A673 (cell line): ENCODE data around the gene PDIK1L. TPM values are rescaled to one million over a fixed set of nuclear protein-coding genes. Genes with fewer than 3 reads are reported as not detected.

Experiments used
- BruUV-seq: library from RNA; stranded (reverse); fragments of 400-500 nt; replicated peaks from 2 replicates; lab custom pipeline; 2021; lab: Mats Ljungman, UMichigan
- CTCF ChIA-PET: fragments of 300-600 bp; sonication (Branson Sonifier 250); formaldehyde crosslinking; loops from one replicate; lab custom pipeline; 2022; ENCODE audit warnings: antibody characterized with exemption; lab: Charles Lee
- POLR2A ChIA-PET: fragments of 300-600 bp; sonication (Branson Sonifier 250); formaldehyde crosslinking; loops from one replicate; lab custom pipeline; 2022; ENCODE audit warnings: antibody characterized with exemption; ENCODE audit not compliant: low non-redundant PET; lab: Charles Lee
- DNase-seq: peaks from one replicate; pipeline ENCODE4 v3.0.0-alpha.2; 2015; ENCODE audit warnings: low spot score
- H3K27ac ChIP-seq: fragments of 200-600 bp; sonication (generic); 2 replicates; pipeline ENCODE4 v1.5.1; 2016; ENCODE audit warnings: mixed run types, low read depth, mild to moderate bottlenecking, mixed read lengths, antibody characterized with exemption, low read length; ENCODE audit not compliant: poor library complexity, severe bottlenecking
- H3K27me3 ChIP-seq: fragments of 200-600 bp; sonication (generic); replicated peaks from 2 replicates; pipeline ENCODE4 v1.6.1; 2017; ENCODE audit warnings: mixed run types, low read depth, mild to moderate bottlenecking, mixed read lengths, antibody characterized with exemption, low read length; ENCODE audit not compliant: insufficient read depth, poor library complexity
- H3K36me3 ChIP-seq: fragments of 200-600 bp; sonication (generic); 2 replicates; pipeline ENCODE4 v1.6.1; 2016; ENCODE audit warnings: mixed run types, mild to moderate bottlenecking, mixed read lengths, antibody characterized with exemption, low read length; ENCODE audit not compliant: insufficient read depth, poor library complexity, severe bottlenecking
- H3K4me1 ChIP-seq: fragments of 200-600 bp; sonication (generic); 2 replicates; pipeline ENCODE4 v1.6.1; 2017; ENCODE audit warnings: mixed run types, mild to moderate bottlenecking, mixed read lengths, antibody characterized with exemption, low read length; ENCODE audit not compliant: insufficient read depth, poor library complexity, severe bottlenecking
- H3K4me3 ChIP-seq: fragments of 200-600 bp; sonication (generic); 2 replicates; pipeline ENCODE4 v1.5.1; 2016; ENCODE audit warnings: low read depth, mixed run types, mild to moderate bottlenecking, mixed read lengths, low read length; ENCODE audit not compliant: poor library complexity, severe bottlenecking
- H3K9me3 ChIP-seq: fragments of 200-600 bp; sonication (generic); 2 replicates; pipeline ENCODE4 v1.6.1; 2016; ENCODE audit warnings: mixed run types, low read depth, mild to moderate bottlenecking, mixed read lengths, antibody characterized with exemption, low read length; ENCODE audit not compliant: poor library complexity, severe bottlenecking
- CTCF ChIP-seq: fragments of 300-800, 200-600 bp; sonication (generic); conservative IDR thresholded peaks from 2 replicates; pipeline ENCODE4 v1.5.1; 2017; ENCODE audit warnings: low read depth, mild to moderate bottlenecking, antibody characterized with exemption, low read length, moderate library complexity, mixed read lengths
- EZH2 ChIP-seq: fragments of 200-600 bp; sonication (generic); IDR thresholded peaks from 2 replicates; pipeline ENCODE4 v1.6.1; 2017; ENCODE audit warnings: borderline replicate concordance, low read depth, mild to moderate bottlenecking, mixed read lengths, antibody characterized with exemption, low read length; ENCODE audit not compliant: poor library complexity, severe bottlenecking
- intact Hi-C: fragments of 100-400 bp; cut with micrococcal nuclease; formaldehyde crosslinking; loops from one replicate; pipeline ENCODE4 v1.10.0; 2022; ENCODE audit not compliant: unreplicated experiment
- total RNA-seq: library from RNA; stranded (reverse); gene quantifications from 2 replicates; pipeline ENCODE4 v1.2.3, GENCODE V29; 2021

Gene PDIK1L
- total RNA-seq, 1 experiment from 2014 or later, result 12.9 TPM

GRCh38 chr1:26122988-26123973 lies 11.7 kb downstream of the PDIK1L start:
- ChIA-PET CTCF (interaction anchor here (0.6 to 0.9 kb wide), 3 partner anchors 18 to 295 kb away, joined by 3 to 5 read pairs (median 4); no protein-coding TSS in a partner anchor), POLR2A (no interaction called here)
- Histone ChIP-seq H3K4me3 (no peak overlapping the region), H3K36me3 (peaks cover 27% of the 10 kb centered on the region), H3K27ac (no peak overlapping the region), H3K9me3 (no peaks in the 10 kb centered on the region), H3K27me3 (no peaks in the 10 kb centered on the region), H3K4me1 (peaks cover 8% of the 10 kb centered on the region)
- intact Hi-C loops, result no loop called here
- DNase-seq, result no peak
- TF ChIP-seq CTCF, result no peak
- no peak for TF ChIP-seq EZH2
- no TSS peak for BruUV-seq

GRCh38 chr1:26124418-26125331 lies 13.1 kb downstream of the PDIK1L start:
- Histone ChIP-seq H3K36me3 (peaks cover 23% of the 10 kb centered on the region), H3K27ac (no peak overlapping the region), H3K4me3 (no peak overlapping the region), H3K27me3 (no peaks in the 10 kb centered on the region), H3K4me1 (peaks cover 8% of the 10 kb centered on the region), H3K9me3 (no peaks in the 10 kb centered on the region)
- CTCF ChIA-PET, result interaction anchor here (0.6 to 0.8 kb wide), 2 partner anchors 20 to 294 kb away, joined by 3 to 5 read pairs; no protein-coding TSS in a partner anchor
- TSS peak; percentile 8 for BruUV-seq
- POLR2A ChIA-PET, result no interaction called here
- intact Hi-C loops, result no loop called here
- TF ChIP-seq EZH2, result no peak
- TF ChIP-seq CTCF, result no peak
- DNase-seq, result no peak

GRCh38 chr1:26125382-26125781 lies 13.8 kb downstream of the PDIK1L start:
- H3K9me3 ChIP-seq, result no peaks in the 10 kb centered on the region
- DNase-seq, result no peak
- peaks cover 23% of the 10 kb centered on the region for H3K36me3 ChIP-seq
- no TSS peak for BruUV-seq
- ChIA-PET CTCF (interaction anchor here (1.1 kb wide), 1 partner anchor 20 kb away, joined by 4 read pairs; no protein-coding TSS in a partner anchor), POLR2A (no interaction called here)
- no peak for TF ChIP-seq EZH2
- TF ChIP-seq CTCF, result no peak
- peaks cover 8% of the 10 kb centered on the region for H3K4me1 ChIP-seq
- H3K27me3 ChIP-seq, result no peaks in the 10 kb centered on the region
- H3K27ac ChIP-seq, result no peak overlapping the region
- intact Hi-C loops, result no loop called here
- H3K4me3 ChIP-seq, result no peak overlapping the region
